GM19035 (cell line): ENCODE measurements around the gene OR2L2.
"Not testable (repeated sequence)": the region's sequence is repeated elsewhere in the genome, so short reads cannot be mapped to it uniquely, and the experiment has no call there.

ENCODE experiments used
- ATAC-seq: cut with Tn5 transposase; IDR thresholded peaks from one replicate; pipeline ENCODE4 v1.9.1; 2021; ENCODE audit not compliant: unreplicated experiment

Gene OR2L2

GRCh38 chr1:248029770-248030169 lies at the start of gene OR2L2:
OR2L2 (plus strand) TSS chr1:248030070; CDS start chr1:248038268, 8,198 bp downstream.
- ATAC-seq = no peak

- no peak for ATAC-seq
These were observed 36.9 kb upstream of the OR2L2 start for GRCh38 chr1:247992986-247993385.

GRCh38 chr1:247998811-247999210 lies 31.1 kb upstream of the OR2L2 start:
- no peak for ATAC-seq

GRCh38 chr1:248000169-248000568 lies 29.7 kb upstream of the OR2L2 start:
- no peak for ATAC-seq

GRCh38 chr1:248007778-248008177 lies 22.1 kb upstream of the OR2L2 start:
- no peak for ATAC-seq

GRCh38 chr1:248009681-248010080 lies 20.2 kb upstream of the OR2L2 start:
- ATAC-seq = no peak

GRCh38 chr1:248013229-248013710 lies 16.6 kb upstream of the OR2L2 start, which contains the start of gene OR2L5:
OR2L5 (plus strand) TSS chr1:248013660; CDS start chr1:248021948, 8,288 bp downstream.
- ATAC-seq = no peak

- ATAC-seq = no peak
These were observed 14.1 kb upstream of the OR2L2 start for GRCh38 chr1:248015803-248016202.

- no peak for ATAC-seq
These were observed 15.3 kb downstream of the OR2L2 start for GRCh38 chr1:248045209-248045608.

GRCh38 chr1:248046536-248046935 lies 16.7 kb downstream of the OR2L2 start, which contains the start of gene OR2L3:
OR2L3 (plus strand) TSS chr1:248046836; CDS start chr1:248060682, 13,846 bp downstream.
- ATAC-seq = no peak

- no peak for ATAC-seq
These were observed 17.1 kb downstream of the OR2L2 start for GRCh38 chr1:248047008-248047407.

- ATAC-seq = no peak
These were observed 24.8 kb downstream of the OR2L2 start for GRCh38 chr1:248054671-248055070.

- ATAC-seq = no peak
These were observed 25.4 kb downstream of the OR2L2 start for GRCh38 chr1:248055261-248055660.

- no peak for ATAC-seq
These were observed 35.2 kb downstream of the OR2L2 start for GRCh38 chr1:248065071-248065470.

- no peak for ATAC-seq
These were observed 35.7 kb downstream of the OR2L2 start for GRCh38 chr1:248065604-248066003.

GRCh38 chr1:248083864-248084263 lies 54.0 kb downstream of the OR2L2 start:
- ATAC-seq = not testable (repeated sequence)
